Tibial nerve (tissue), 3 donors: ENCODE measurements around the gene METRNL.

Experiments
- CTCF ChIP-seq, 5 experiments: fragments of 200-600 bp in 3 of 5; fragments of 450-650 bp in 2 of 5; sonication (generic) in 3 of 5; IDR thresholded peaks; one replicate each; pipeline ENCODE4 v1.5.1; 2016 to 2019; ENCODE audit warnings: antibody characterized with exemption in 5 of 5, mild to moderate bottlenecking in 3 of 5, moderate library complexity in 2 of 5
- POLR2A ChIP-seq, 2 donors: fragments of 450-650 bp; IDR thresholded peaks; one replicate each; pipeline ENCODE4 v1.6.1; 2017; ENCODE audit warnings: antibody characterized with exemption in 2 of 2, mild to moderate bottlenecking in 2 of 2, moderate library complexity in 2 of 2

- no peak for TF ChIP-seq CTCF (IDR thresholded peaks at IDR 0.05)
- TF ChIP-seq POLR2A (IDR thresholded peaks at IDR 0.05), result no peak
Measured at GRCh38 chr17:83084214-83084613, 4.8 kb downstream of the METRNL start.
